Upper lobe of left lung (tissue), 4 donors: ENCODE measurements around the gene SMIM13.

ENCODE experiments used
- CTCF ChIP-seq, 6 experiments: fragments of 450-650 bp in 4 of 6; fragments of 200-600 bp in 2 of 6; sonication (generic) in 2 of 6; IDR thresholded peaks; one replicate each; pipeline ENCODE4 v1.5.1; 2016 to 2019; ENCODE audit warnings: antibody characterized with exemption in 6 of 6
- EP300 ChIP-seq, 4 donors: sonication (generic); formaldehyde crosslinking; IDR thresholded peaks; one replicate each; pipeline ENCODE4 v1.5.1; 2017; ENCODE audit warnings: antibody characterized with exemption in 4 of 4, control low read depth in 2 of 4

GRCh38 chr6:11132194-11132888 lies 38.7 kb downstream of the SMIM13 start:
- TF ChIP-seq CTCF (IDR thresholded peaks at IDR 0.05) (no peak), EP300 (IDR thresholded peaks at IDR 0.05) (no peak)
